Measurements from ENCODE around the gene WDR19. TPM values are rescaled to one million over a fixed set of nuclear protein-coding genes. Genes with fewer than 3 reads are reported as not detected.
"Not testable (repeated sequence)": the region's sequence is repeated elsewhere in the genome, so short reads cannot be mapped to it uniquely, and the experiment has no call there.

WDR19 gene
- polyA plus RNA-seq, 10 donors, result 15.6 to 32.6 (median 20.4) TPM

DNA sequence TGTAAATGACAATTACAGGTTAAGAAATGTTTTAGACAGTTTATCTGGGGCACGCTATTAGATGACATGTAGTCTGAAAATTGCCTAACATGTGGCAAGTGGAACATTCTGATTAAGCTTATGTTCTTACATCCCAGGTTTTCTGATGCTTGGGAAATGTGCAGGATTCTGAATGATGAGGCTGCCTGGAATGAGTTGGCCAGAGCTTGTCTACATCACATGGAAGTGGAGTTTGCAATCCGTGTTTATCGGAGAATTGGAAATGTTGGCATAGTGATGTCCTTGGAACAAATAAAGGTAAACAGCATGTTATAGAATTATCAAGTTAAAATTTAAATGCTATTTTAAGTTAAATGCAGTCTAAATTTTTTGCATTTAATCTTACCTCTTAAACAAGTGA lies 49.3 kb downstream of the WDR19 start:
- DNase-seq, result no peak

GRCh38 chr4:39232100-39232499 lies 49.8 kb downstream of the WDR19 start:
- DNase-seq, result no peak

DNA sequence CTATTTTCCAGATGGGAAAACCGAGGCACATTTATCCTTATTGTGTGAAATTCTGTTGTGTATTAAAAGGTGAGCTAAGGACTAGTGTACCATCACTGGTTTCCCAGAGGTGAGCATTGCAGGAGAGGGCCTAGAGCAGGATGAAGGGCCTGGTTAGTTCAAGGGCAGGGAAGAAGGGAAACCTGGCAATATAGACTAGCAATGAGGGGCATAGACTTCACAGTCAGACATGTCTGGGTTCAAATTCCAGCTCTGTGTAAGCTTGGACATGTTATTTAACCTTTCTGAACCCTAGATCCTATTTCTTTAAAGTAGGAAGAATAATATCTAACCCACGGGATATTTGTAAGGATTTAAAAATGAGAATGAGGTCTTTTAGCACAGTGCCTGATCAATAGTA lies 50.8 kb downstream of the WDR19 start:
- no peak for DNase-seq

DNA sequence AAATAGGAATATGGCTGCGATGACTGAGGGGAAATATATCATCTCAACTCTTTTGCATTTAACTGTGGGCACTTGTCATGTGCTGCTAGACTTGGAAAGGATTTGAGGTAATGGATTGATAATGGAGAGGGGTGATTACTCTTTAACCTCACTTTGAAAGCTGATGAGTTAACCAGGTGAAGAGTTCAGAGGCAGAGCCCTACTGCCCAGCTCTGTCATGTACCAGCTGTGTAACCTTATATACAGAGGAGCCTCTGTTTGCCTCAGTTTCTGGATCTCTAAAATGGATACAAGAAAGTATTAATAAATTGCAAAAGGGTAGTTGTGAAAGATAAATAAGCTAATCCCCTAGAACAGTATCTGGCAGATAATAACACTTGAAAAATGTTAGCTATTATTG lies 51.5 kb downstream of the WDR19 start:
- DNase-seq, result no peak

DNA sequence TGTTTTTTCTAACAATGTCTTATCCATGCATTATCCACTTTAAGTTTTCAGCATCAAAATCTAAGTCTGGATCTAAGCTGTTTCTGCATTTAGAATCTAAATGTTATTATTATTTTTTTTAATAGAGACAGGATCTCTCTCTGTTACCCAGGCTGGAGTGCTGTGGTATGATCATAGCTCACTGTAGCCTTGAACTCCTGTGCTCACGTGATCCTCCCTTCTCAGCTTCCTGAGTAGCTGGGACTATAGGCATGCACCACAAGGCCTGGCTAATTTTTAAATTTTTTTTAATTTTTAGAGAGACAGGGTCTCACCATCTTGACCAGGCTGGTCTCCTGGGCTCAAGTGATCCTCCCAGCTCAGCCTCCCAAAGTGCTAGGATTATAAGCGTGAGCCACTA lies 52.7 kb downstream of the WDR19 start:
- DNase-seq, result no peak

- no peak for DNase-seq
Measured at GRCh38 chr4:39235696-39236095, 53.4 kb downstream of the WDR19 start.

GRCh38 chr4:39237179-39237578 lies 54.9 kb downstream of the WDR19 start:
- DNase-seq, result no peak

- no peak for DNase-seq
Measured at GRCh38 chr4:39243462-39243861, 61.1 kb downstream of the WDR19 start.

DNA sequence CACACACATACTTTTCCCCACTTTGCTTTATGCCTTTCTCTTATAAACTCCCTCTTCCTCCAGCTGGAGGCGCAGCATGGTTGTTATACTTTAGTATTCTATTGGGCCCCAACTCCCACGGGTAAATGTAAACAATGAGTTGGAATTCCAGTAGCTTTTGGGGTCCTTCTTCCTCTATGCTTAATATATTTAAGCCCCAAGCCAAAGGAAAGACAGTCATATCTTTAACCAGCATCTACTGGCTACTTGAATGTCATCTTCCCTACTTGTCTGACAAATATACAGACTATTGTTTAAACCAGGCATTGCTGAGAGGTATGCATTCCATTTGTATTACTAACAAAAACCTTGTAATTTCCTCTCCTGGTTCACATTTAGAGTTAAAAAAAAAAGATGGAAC lies 72.9 kb downstream of the WDR19 start:
- peak in 1 of 3 donors; percentile 12 for DNase-seq

DNA sequence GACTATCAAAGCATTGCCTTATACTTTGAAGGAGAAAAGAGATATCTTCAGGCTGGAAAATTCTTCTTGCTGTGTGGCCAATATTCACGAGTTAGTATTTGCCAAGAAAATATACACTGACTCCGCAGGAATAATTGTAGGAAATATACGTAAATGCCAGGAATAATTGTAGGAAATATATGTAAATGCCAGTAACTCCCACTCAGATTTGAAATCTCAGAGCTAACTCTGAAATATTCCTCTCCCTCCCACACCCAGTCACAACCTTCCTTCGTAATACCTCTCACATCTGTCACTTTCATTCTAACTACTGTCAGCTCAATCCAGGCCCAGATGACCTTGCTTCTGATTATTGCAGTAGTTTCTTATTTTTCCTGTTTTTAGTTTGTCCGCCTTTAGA lies 73.5 kb downstream of the WDR19 start:
- DNase-seq, result peak in 2 of 3 donors; percentile 4 to 6

DNA sequence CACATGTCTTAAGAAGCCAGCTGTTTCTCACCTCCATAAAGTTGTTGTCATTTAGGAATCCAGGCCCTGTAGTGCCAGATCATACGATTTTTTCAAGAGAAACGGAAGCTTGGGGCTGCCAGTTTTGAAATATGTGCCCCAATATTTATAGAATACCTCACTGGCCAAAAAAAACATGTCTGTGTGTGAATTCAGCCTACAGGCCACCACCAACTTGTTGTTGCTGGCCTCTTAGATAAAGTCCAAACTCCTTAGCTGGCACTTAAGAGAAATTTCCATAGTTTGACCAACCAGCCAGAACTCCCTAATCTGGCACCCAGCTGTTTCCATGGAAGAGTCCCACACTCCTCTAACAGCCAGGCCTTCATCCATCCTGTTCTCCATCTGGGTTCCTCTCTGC lies 74.1 kb downstream of the WDR19 start:
- no peak for DNase-seq

GRCh38 chr4:39259571-39260330 lies 77.4 kb downstream of the WDR19 start:
- no peak for DNase-seq

DNA sequence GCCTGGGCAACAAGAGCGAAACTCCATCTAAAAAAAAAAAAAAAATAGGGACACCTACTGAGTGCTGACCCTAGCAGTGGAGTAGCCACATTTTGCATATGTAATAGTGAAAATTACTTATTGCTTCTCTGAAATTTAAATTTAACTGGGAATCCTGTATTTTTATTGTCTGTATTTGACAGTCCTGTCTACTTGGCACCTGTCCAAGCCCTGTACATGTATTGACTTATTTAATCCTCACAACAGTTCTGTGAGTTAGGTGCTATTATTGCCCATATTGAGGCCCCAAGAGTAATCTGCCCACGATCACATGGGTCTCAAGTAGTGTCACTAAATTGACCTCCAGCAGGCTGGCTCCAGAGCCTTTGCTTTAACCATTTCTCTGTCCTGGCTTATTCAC lies 81.6 kb downstream of the WDR19 start:
- no peak for DNase-seq

DNA sequence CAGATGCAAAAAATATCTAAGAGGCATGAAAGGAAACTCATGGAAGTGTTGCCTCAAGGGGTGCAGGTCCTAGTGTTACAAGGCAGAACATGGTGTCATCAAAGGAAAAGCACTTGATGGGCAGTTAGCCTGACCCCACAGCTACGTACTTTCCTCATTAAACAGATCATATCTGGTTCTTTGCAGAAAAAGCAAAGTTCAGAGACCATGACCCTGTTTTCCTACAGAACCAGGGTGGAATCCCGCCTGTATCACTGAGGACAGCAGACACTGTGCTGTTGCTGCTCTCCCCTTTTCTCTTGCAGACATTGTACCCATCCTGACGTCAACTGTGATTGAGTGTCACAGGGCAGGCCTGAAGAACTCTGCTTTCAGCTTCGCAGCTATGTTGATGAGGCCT lies 92.2 kb downstream of the WDR19 start:
- DNase-seq, result no peak

- not testable (repeated sequence) for DNase-seq
Measured at GRCh38 chr4:39277661-39278060, 95.3 kb downstream of the WDR19 start.

GRCh38 chr4:39278476-39278875 lies 96.1 kb downstream of the WDR19 start:
- no peak for DNase-seq

GRCh38 chr4:39279416-39279815 lies 97.1 kb downstream of the WDR19 start:
- DNase-seq, result no peak

GRCh38 chr4:39280770-39281169 lies 98.4 kb downstream of the WDR19 start:
- DNase-seq, result no peak

GRCh38 chr4:39285111-39285795 lies 102.9 kb downstream of the WDR19 start:
- no peak for DNase-seq

GRCh38 chr4:39285853-39286252 lies 103.5 kb downstream of the WDR19 start:
- DNase-seq, result no peak

GRCh38 chr4:39286263-39286662 lies 103.9 kb downstream of the WDR19 start:
- DNase-seq, result no peak

GRCh38 chr4:39287223-39287622 lies 104.9 kb downstream of the WDR19 start:
- no peak for DNase-seq

GRCh38 chr4:39291686-39292085 lies 109.4 kb downstream of the WDR19 start:
- no peak for DNase-seq

DNA sequence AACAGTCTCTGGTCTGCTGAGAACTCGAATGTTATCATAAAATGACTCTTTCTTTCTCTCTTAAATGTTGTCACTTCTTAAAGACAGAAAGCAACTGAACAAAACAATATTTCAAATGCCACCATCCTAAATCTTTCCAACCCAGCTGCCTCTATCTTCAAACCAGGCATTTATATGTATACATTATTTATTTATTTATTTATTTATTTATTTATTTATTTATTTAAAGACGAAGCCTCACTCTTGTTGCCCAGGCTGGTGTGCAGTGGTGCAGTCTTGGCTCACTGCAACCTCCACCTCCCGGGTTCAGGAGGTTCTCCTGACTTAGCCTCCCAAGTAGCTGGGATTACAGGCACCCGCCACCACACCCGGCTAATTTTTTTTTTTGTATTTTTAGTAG lies 110.1 kb downstream of the WDR19 start:
- DNase-seq, result not testable (repeated sequence)

Data from muscle of back (tissue), 11 donors.